Breast epithelium (tissue), 3 donors: ENCODE measurements around the gene ACVR1.

Experiments
- CTCF ChIP-seq, 3 donors: fragments of 450-650 bp; IDR thresholded peaks; one replicate each; pipeline ENCODE4 v1.5.1; 2016 to 2017; ENCODE audit warnings: antibody characterized with exemption in 3 of 3, mild to moderate bottlenecking in 3 of 3, moderate library complexity in 3 of 3
- POLR2A ChIP-seq: fragments of 450-650 bp; IDR thresholded peaks from one replicate; pipeline ENCODE4 v1.6.1; 2016; ENCODE audit warnings: antibody characterized with exemption, mild to moderate bottlenecking, moderate library complexity
- POLR2AphosphoS5 ChIP-seq, 3 donors: sonication (generic); formaldehyde crosslinking; IDR thresholded peaks; one replicate each; pipeline ENCODE4 v1.6.1; 2017; ENCODE audit warnings: antibody characterized with exemption in 3 of 3

- no peak for TF ChIP-seq CTCF (IDR thresholded peaks at IDR 0.05)
- TF ChIP-seq POLR2A = no peak
- no peak for TF ChIP-seq POLR2AphosphoS5 (IDR thresholded peaks at IDR 0.05)
Observed at GRCh38 chr2:157897106-157897971, 21.2 kb upstream of the ACVR1 start.
